Measurements from ENCODE around the gene NDUFA12. TPM values are rescaled to one million over a fixed set of nuclear protein-coding genes. Genes with fewer than 3 reads are reported as not detected.

Gene NDUFA12
- total RNA-seq, 1 experiment from 2014 or later = 130 TPM

DNA sequence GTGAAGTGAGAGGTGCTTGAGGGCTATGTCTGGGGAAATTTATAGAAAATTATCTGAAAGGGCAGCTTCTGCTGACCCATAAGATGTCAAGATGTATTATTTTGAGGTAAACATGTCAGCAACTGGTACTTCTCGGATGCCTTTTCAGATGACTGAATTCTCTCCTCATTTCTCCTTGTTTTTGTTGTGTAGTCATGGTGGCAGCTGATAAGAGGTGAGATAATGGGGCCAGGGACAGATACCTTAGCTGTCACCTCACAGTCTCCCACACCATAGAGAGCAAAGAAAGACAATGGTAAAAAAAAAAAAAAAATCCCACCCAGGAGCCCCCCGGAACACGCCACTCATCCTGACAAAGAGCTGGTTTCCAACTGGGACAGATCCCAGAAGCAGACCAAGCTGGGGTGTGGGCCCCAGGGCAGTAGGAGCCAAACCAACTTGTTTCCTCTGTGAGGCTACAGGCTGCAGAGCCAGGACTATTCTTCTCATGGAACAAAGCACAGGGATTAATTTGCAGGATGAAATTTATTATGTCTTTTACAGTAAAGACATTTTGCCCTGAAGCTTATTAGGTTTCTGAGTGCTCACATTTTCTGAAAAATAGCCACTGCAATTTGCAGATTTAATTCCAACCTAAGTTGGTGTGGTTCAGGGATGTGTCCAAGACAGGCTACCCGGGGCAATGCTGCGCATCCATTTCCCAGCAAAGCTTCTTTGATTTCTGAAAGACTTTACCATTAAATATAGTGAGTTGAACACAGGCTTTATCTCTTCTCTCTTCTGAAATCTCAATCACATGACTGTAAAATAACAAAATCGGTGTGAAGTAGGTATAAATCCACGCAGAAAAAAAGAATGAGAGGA, 52.2 kb downstream of the NDUFA12 start:
- DNase-seq (no peak), ATAC-seq (no peak)
- Histone ChIP-seq H3K9me3 (ENCODE audit: low read length) (no peaks in the 10 kb centered on the region), H3K9me2 (replicated peaks; ENCODE audit: low read length) (no peaks in the 10 kb centered on the region), H3K9ac (ENCODE audit: low read length) (no peak overlapping the region), H4K20me1 (ENCODE audit: low read length) (no peaks in the 10 kb centered on the region), H2AFZ (ENCODE audit: low read length) (no peak overlapping the region), H3K4me1 (ENCODE audit: insufficient read depth, low read length) (peaks cover 28% of the 10 kb centered on the region), H3K36me3 (ENCODE audit: low read depth, low read length) (no peaks in the 10 kb centered on the region), H3K27ac (ENCODE audit: low read length) (no peak overlapping the region), H3K4me2 (ENCODE audit: low read length) (no peak overlapping the region), H3F3A (ENCODE audit: low read length, unreplicated experiment) (no peaks in the 10 kb centered on the region), H3K79me2 (ENCODE audit: low read length) (no peaks in the 10 kb centered on the region), H3K27me3 (ENCODE audit: low read length) (no peaks in the 10 kb centered on the region), H3K4me3 (ENCODE audit: low read length) (no peak overlapping the region)
- intact Hi-C loops (cut with micrococcal nuclease) = no loop called here
- ChIA-PET POLR2A (ENCODE audit: unreplicated experiment) (no interaction called here), CTCF (no interaction called here)
- TF ChIP-seq EZH2 (IDR thresholded peaks at IDR 0.05; ENCODE audit: low read length, unreplicated experiment) = no peak
- TF ChIP-seq, protein P1, sequence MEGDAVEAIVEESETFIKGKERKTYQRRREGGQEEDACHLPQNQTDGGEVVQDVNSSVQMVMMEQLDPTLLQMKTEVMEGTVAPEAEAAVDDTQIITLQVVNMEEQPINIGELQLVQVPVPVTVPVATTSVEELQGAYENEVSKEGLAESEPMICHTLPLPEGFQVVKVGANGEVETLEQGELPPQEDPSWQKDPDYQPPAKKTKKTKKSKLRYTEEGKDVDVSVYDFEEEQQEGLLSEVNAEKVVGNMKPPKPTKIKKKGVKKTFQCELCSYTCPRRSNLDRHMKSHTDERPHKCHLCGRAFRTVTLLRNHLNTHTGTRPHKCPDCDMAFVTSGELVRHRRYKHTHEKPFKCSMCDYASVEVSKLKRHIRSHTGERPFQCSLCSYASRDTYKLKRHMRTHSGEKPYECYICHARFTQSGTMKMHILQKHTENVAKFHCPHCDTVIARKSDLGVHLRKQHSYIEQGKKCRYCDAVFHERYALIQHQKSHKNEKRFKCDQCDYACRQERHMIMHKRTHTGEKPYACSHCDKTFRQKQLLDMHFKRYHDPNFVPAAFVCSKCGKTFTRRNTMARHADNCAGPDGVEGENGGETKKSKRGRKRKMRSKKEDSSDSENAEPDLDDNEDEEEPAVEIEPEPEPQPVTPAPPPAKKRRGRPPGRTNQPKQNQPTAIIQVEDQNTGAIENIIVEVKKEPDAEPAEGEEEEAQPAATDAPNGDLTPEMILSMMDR (conservative IDR thresholded peaks at IDR 0.05; ENCODE audit: low read depth, low read length) = no peak
- TF ChIP-seq EZH2phosphoT487 (IDR thresholded peaks at IDR 0.05; ENCODE audit: borderline replicate concordance, low read length) = no peak
- no TSS peak for BruUV-seq (replicated peaks)

DNA sequence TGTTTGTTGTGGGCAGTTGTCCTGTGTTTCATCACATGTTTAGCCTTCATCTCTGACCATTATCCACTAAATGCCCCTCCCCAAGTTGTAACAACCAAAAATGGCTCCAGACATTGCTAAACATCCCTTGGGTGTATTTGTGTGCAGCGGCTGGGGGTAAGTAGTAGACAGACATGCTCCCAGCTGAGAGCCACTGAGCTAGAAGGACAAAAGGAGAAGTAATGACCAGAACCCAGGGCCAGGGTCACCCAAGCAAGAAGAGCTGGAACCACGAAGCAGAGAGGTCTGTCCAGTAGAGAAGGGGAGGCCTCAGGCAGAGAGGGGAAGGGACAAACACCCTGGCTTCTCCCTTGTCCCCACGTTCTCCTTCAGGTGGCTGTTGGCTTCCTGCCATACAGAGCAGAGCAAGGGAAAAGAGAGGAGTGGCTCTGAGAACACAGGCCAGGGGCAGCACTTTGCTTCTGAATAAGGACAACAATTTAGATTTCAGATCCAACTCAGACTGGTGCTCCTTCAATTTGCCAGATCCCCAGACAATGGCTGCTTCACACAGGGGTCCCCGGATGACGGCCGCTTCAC, 55.2 kb downstream of the NDUFA12 start:
- Histone ChIP-seq H3F3A (ENCODE audit: low read length, unreplicated experiment) (no peaks in the 10 kb centered on the region), H3K27me3 (ENCODE audit: low read length) (no peaks in the 10 kb centered on the region), H3K4me1 (ENCODE audit: insufficient read depth, low read length) (peaks cover 13% of the 10 kb centered on the region), H3K4me3 (ENCODE audit: low read length) (no peak overlapping the region), H2AFZ (ENCODE audit: low read length) (no peak overlapping the region), H3K9me2 (replicated peaks; ENCODE audit: low read length) (no peaks in the 10 kb centered on the region), H4K20me1 (ENCODE audit: low read length) (no peaks in the 10 kb centered on the region), H3K4me2 (ENCODE audit: low read length) (no peak overlapping the region), H3K9me3 (ENCODE audit: low read length) (no peaks in the 10 kb centered on the region), H3K9ac (ENCODE audit: low read length) (no peak overlapping the region), H3K27ac (ENCODE audit: low read length) (no peak overlapping the region), H3K36me3 (ENCODE audit: low read depth, low read length) (no peaks in the 10 kb centered on the region), H3K79me2 (ENCODE audit: low read length) (no peaks in the 10 kb centered on the region)
- ChIA-PET POLR2A (ENCODE audit: unreplicated experiment) (no interaction called here), CTCF (no interaction called here)
- TF ChIP-seq, protein P1 (conservative IDR thresholded peaks at IDR 0.05; ENCODE audit: low read depth, low read length) = no peak
- TF ChIP-seq EZH2phosphoT487 (IDR thresholded peaks at IDR 0.05; ENCODE audit: borderline replicate concordance, low read length) (no peak), EZH2 (IDR thresholded peaks at IDR 0.05; ENCODE audit: low read length, unreplicated experiment) (no peak)
- DNase-seq = no peak
- no peak for ATAC-seq
- BruUV-seq (replicated peaks) = no TSS peak
- intact Hi-C loops (cut with micrococcal nuclease) = no loop called here

DNA sequence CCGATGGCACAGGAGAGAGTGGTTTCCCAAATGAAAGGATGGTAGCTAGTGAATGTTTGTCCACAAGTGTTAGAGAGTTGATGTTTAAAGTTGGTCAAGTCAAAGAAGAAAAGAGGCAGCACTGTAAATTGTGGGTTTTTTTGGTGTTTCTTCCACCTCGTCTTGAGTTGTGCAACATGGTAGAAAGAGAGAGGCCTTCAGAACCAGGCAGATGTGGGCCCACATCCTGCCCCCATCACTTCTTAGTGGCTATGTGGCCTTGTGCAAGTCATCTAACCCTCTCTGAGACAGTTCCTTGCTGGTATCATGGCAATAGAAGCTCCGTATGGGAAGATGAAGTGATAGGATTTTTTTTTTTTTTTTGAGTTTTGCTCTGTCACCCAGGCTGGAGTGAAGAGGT, 60.8 kb downstream of the NDUFA12 start:
- POLR2A ChIA-PET (ENCODE audit: unreplicated experiment) = interaction anchor here (0.5 kb wide), 1 partner anchor 141 kb away, joined by 3 read pairs; no protein-coding TSS in a partner anchor
- Histone ChIP-seq H3K79me2 (ENCODE audit: low read length) (no peaks in the 10 kb centered on the region), H4K20me1 (ENCODE audit: low read length) (no peaks in the 10 kb centered on the region), H3K4me1 (ENCODE audit: insufficient read depth, low read length) (peaks cover 9% of the 10 kb centered on the region; the same call in 1 of the 2 replicates), H3K4me3 (ENCODE audit: low read length) (no peak overlapping the region), H2AFZ (ENCODE audit: low read length) (no peak overlapping the region), H3F3A (ENCODE audit: low read length, unreplicated experiment) (no peaks in the 10 kb centered on the region), H3K9me3 (ENCODE audit: low read length) (no peaks in the 10 kb centered on the region), H3K9ac (ENCODE audit: low read length) (no peak overlapping the region), H3K27me3 (ENCODE audit: low read length) (no peaks in the 10 kb centered on the region), H3K9me2 (replicated peaks; ENCODE audit: low read length) (no peaks in the 10 kb centered on the region), H3K4me2 (ENCODE audit: low read length) (no peak overlapping the region), H3K36me3 (ENCODE audit: low read depth, low read length) (no peaks in the 10 kb centered on the region), H3K27ac (ENCODE audit: low read length) (no peak overlapping the region)
- DNase-seq = no peak
- intact Hi-C loops (cut with micrococcal nuclease) = no loop called here
- no TSS peak for BruUV-seq (replicated peaks)
- ATAC-seq = no peak
- TF ChIP-seq, protein P1 (conservative IDR thresholded peaks at IDR 0.05; ENCODE audit: low read depth, low read length) = no peak
- TF ChIP-seq EZH2phosphoT487 (IDR thresholded peaks at IDR 0.05; ENCODE audit: borderline replicate concordance, low read length) (no peak), EZH2 (IDR thresholded peaks at IDR 0.05; ENCODE audit: low read length, unreplicated experiment) (no peak)
- CTCF ChIA-PET = no interaction called here

Measured in PC-3 (cell line).